ENCODE data around the gene CEPT1. TPM values are rescaled to one million over a fixed set of nuclear protein-coding genes. Genes with fewer than 3 reads are reported as not detected.

The CEPT1 gene
- total and polyA plus RNA-seq, 2 of the 8 experiments (the other 6 are each of a cell fraction or from before 2014, with no cell fraction given) = 18.5 to 28.6 TPM

DNA sequence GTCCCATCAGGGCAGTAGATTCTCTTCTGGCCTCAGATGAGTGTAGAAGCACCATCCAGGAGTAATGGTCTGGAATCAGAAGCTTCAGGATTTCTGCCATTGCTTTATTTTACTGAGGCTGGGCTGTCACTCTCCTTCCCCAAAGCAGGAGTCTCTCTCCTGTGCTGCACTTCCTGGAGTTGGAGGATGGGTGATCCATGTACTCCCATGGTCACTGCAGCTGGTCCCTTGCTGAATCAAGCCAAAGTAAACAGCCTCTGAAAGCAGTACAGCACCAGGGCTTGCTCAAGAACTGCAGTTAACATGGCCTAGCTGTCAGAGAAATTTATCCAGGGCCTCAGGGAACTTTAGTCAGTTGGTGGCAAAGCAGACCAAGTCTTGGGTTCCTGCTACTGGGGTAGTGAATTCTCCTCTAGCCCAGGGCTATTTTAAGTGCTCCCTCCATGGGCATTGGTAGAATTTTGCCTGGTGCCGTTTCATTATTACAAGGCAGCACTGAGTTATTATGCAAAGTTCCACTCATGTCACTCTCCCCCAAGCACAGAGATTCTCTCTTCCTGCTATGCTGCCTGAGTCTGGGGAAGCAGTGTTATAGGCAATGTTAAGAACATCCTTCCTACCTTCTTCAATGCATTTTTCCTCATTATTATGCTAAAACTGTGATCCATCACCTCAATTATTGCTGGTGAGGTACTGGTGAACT is 29.7 kb upstream of the CEPT1 start:
- Histone ChIP-seq H3K4me1 (replicated peaks in 1 of 4; ENCODE audit: control insufficient read depth in 3 of 4, insufficient read depth in 4 of 4, low read length in 3 of 4) (no peaks in the 10 kb centered on the region), H3K4me3 (ENCODE audit: extremely low read depth in 1 of 4, insufficient read depth in 2 of 4, low read depth in 3 of 4, low read length in 4 of 4) (no peak overlapping the region), H3K79me1 (ENCODE audit: low read depth, low read length) (no peaks in the 10 kb centered on the region), H3K27ac (ENCODE audit: low read depth, low read length) (no peak overlapping the region), H4K8ac (ENCODE audit: extremely low read depth, insufficient read depth, low read length) (no peak overlapping the region), H3K56ac (replicated peaks; ENCODE audit: insufficient read length, low read depth, low read length) (no peak overlapping the region), H3K23me2 (ENCODE audit: low read depth, low read length) (no peaks in the 10 kb centered on the region), H4K20me1 (replicated peaks in 1 of 2; ENCODE audit: control insufficient read depth in 1 of 2, insufficient read depth in 2 of 2, low read length in 2 of 2) (peaks cover 0 to 2% of the 10 kb centered on the region in 2 experiments), H3K36me3 (ENCODE audit: control insufficient read depth in 2 of 4, insufficient read depth in 4 of 4, low read length in 3 of 4) (no peaks in the 10 kb centered on the region), H3K9ac (replicated peaks in 1 of 4; ENCODE audit: extremely low read depth in 1 of 4, low read depth in 3 of 4, low read length in 3 of 4) (no peak overlapping the region), H2BK20ac (ENCODE audit: low read length) (no peak overlapping the region), H2BK15ac (ENCODE audit: low read length) (no peak overlapping the region), H3K23ac (ENCODE audit: insufficient read length) (no peak overlapping the region), H3K18ac (ENCODE audit: extremely low read depth, low read length) (no peak overlapping the region), H3K4me2 (ENCODE audit: insufficient read depth in 1 of 2, low read depth in 2 of 2, low read length in 2 of 2) (no peak overlapping the region), H3K27me3 (replicated peaks in 1 of 4; ENCODE audit: control insufficient read depth in 3 of 4, extremely low read depth in 1 of 4, insufficient read depth in 3 of 4, low read length in 3 of 4) (peaks cover 0 to 1% (median 0%) of the 10 kb centered on the region in 4 experiments; a peak in 1 of 7 replicates), H2BK120ac (replicated peaks; ENCODE audit: low read depth, low read length) (no peak overlapping the region), H3K79me2 (ENCODE audit: control insufficient read depth in 1 of 2, insufficient read depth in 2 of 2, low read length in 2 of 2) (no peaks in the 10 kb centered on the region), H2AFZ (ENCODE audit: low read length) (no peak overlapping the region), H3K4ac (replicated peaks; ENCODE audit: insufficient read length, low read depth, low read length) (no peak overlapping the region), H2BK12ac (ENCODE audit: low read depth, low read length) (no peak overlapping the region), H2BK5ac (ENCODE audit: low read depth, low read length) (no peak overlapping the region), H2AK5ac (ENCODE audit: low read depth, low read length) (no peak overlapping the region), H3K14ac (ENCODE audit: insufficient read length) (no peak overlapping the region), H3K9me3 (ENCODE audit: insufficient read depth in 2 of 2, low read depth in 1 of 2, low read length in 1 of 2) (peaks cover 6 to 8% of the 10 kb centered on the region in 2 experiments; a peak in 2 of 4 replicates), H4K91ac (replicated peaks; ENCODE audit: insufficient read length, low read length) (no peak overlapping the region), H4K5ac (ENCODE audit: insufficient read length, low read depth, low read length) (no peak overlapping the region)
- FAIRE-seq (no peak), DNase-seq (ENCODE audit: low read depth in 1 of 2, low spot score in 2 of 2) (no peak)
- POLR2A ChIA-PET (ENCODE audit: partially characterized antibody) = no interaction called here
- 94% methylated on average over 1 of the region's 1 CpG; no CpG with 5 or more reads in 1 of the 2 experiments for WGBS, 2 experiments (ENCODE audit: extremely low coverage in 1 of 2, insufficient coverage in 1 of 2, insufficient read length in 1 of 2, insufficient replicate concordance in 2 of 2, low coverage in 1 of 2, low lambda C conversion rate in 2 of 2, missing lambda C conversion rate in 1 of 2)
- CTCF ChIA-PET (ENCODE audit: partially characterized antibody) = no interaction called here
- TF ChIP-seq BRCA1 (IDR thresholded peaks at IDR 0.05; ENCODE audit: low read depth, low read length) (no peak), TBP (IDR thresholded peaks at IDR 0.05; ENCODE audit: low read depth, low read length) (no peak), HDAC6 (IDR thresholded peaks at IDR 0.05; ENCODE audit: low read depth, low read length) (no peak), YY1 (IDR thresholded peaks at IDR 0.05; ENCODE audit: low read depth, low read length) (no peak), SIN3A (conservative IDR thresholded peaks at IDR 0.05 in 1 of 2, IDR thresholded peaks at IDR 0.05 in 1 of 2; ENCODE audit: low read depth in 1 of 2, low read length in 2 of 2) (no peak), SIRT6 (IDR thresholded peaks at IDR 0.05; ENCODE audit: low read length) (no peak), MAX (IDR thresholded peaks at IDR 0.05) (no peak), FOSL1 (IDR thresholded peaks at IDR 0.05; ENCODE audit: insufficient read depth, low read depth, low read length) (no peak), E2F6 (IDR thresholded peaks at IDR 0.05) (no peak), CHD2 (IDR thresholded peaks at IDR 0.05; ENCODE audit: low read length) (no peak), CREB1 (IDR thresholded peaks at IDR 0.05) (no peak), RNF2 (IDR thresholded peaks at IDR 0.05; ENCODE audit: borderline replicate concordance, low read depth, low read length, missing control alignments, poor library complexity, severe bottlenecking) (no peak), GTF2F1 (IDR thresholded peaks at IDR 0.05; ENCODE audit: borderline replicate concordance, low read depth, low read length) (no peak)
